A673 (cell line): Measurements from ENCODE around the gene PYGM. TPM values are rescaled to one million over a fixed set of nuclear protein-coding genes. Genes with fewer than 3 reads are reported as not detected.
A peak's percentile ranks its signal among the peaks of the same experiment; 100 is the strongest.

Experiments used
- Bru-seq: library from RNA; stranded (reverse); fragments of 400-500 nt; gene quantifications from one replicate; lab custom pipeline; 2021; lab: Mats Ljungman, UMichigan
- BruChase-seq, 2 experiments: library from RNA; stranded (reverse); fragments of 400-500 nt; gene quantifications; one replicate each; lab custom pipeline; 2021; lab: Mats Ljungman, UMichigan
- BruUV-seq: library from RNA; stranded (reverse); fragments of 400-500 nt; replicated peaks from 2 replicates; lab custom pipeline; 2021; lab: Mats Ljungman, UMichigan
- CTCF ChIA-PET: fragments of 300-600 bp; sonication (Branson Sonifier 250); formaldehyde crosslinking; loops from one replicate; lab custom pipeline; 2022; ENCODE audit warnings: antibody characterized with exemption; lab: Charles Lee
- POLR2A ChIA-PET: fragments of 300-600 bp; sonication (Branson Sonifier 250); formaldehyde crosslinking; loops from one replicate; lab custom pipeline; 2022; ENCODE audit warnings: antibody characterized with exemption; ENCODE audit not compliant: low non-redundant PET; lab: Charles Lee
- DNase-seq: peaks from one replicate; pipeline ENCODE4 v3.0.0-alpha.2; 2015; ENCODE audit warnings: low spot score
- H3K27ac ChIP-seq: fragments of 200-600 bp; sonication (generic); 2 replicates; pipeline ENCODE4 v1.5.1; 2016; ENCODE audit warnings: mixed run types, low read depth, mild to moderate bottlenecking, mixed read lengths, antibody characterized with exemption, low read length; ENCODE audit not compliant: poor library complexity, severe bottlenecking
- H3K27me3 ChIP-seq: fragments of 200-600 bp; sonication (generic); replicated peaks from 2 replicates; pipeline ENCODE4 v1.6.1; 2017; ENCODE audit warnings: mixed run types, low read depth, mild to moderate bottlenecking, mixed read lengths, antibody characterized with exemption, low read length; ENCODE audit not compliant: insufficient read depth, poor library complexity
- H3K36me3 ChIP-seq: fragments of 200-600 bp; sonication (generic); 2 replicates; pipeline ENCODE4 v1.6.1; 2016; ENCODE audit warnings: mixed run types, mild to moderate bottlenecking, mixed read lengths, antibody characterized with exemption, low read length; ENCODE audit not compliant: insufficient read depth, poor library complexity, severe bottlenecking
- H3K4me1 ChIP-seq: fragments of 200-600 bp; sonication (generic); 2 replicates; pipeline ENCODE4 v1.6.1; 2017; ENCODE audit warnings: mixed run types, mild to moderate bottlenecking, mixed read lengths, antibody characterized with exemption, low read length; ENCODE audit not compliant: insufficient read depth, poor library complexity, severe bottlenecking
- H3K4me3 ChIP-seq: fragments of 200-600 bp; sonication (generic); 2 replicates; pipeline ENCODE4 v1.5.1; 2016; ENCODE audit warnings: low read depth, mixed run types, mild to moderate bottlenecking, mixed read lengths, low read length; ENCODE audit not compliant: poor library complexity, severe bottlenecking
- H3K9me3 ChIP-seq: fragments of 200-600 bp; sonication (generic); 2 replicates; pipeline ENCODE4 v1.6.1; 2016; ENCODE audit warnings: mixed run types, low read depth, mild to moderate bottlenecking, mixed read lengths, antibody characterized with exemption, low read length; ENCODE audit not compliant: poor library complexity, severe bottlenecking
- CTCF ChIP-seq: fragments of 300-800, 200-600 bp; sonication (generic); conservative IDR thresholded peaks from 2 replicates; pipeline ENCODE4 v1.5.1; 2017; ENCODE audit warnings: low read depth, mild to moderate bottlenecking, antibody characterized with exemption, low read length, moderate library complexity, mixed read lengths
- EZH2 ChIP-seq: fragments of 200-600 bp; sonication (generic); IDR thresholded peaks from 2 replicates; pipeline ENCODE4 v1.6.1; 2017; ENCODE audit warnings: borderline replicate concordance, low read depth, mild to moderate bottlenecking, mixed read lengths, antibody characterized with exemption, low read length; ENCODE audit not compliant: poor library complexity, severe bottlenecking
- intact Hi-C: fragments of 100-400 bp; cut with micrococcal nuclease; formaldehyde crosslinking; loops from one replicate; pipeline ENCODE4 v1.10.0; 2022; ENCODE audit not compliant: unreplicated experiment
- long read RNA-seq: library from polyadenylated mRNA; stranded (forward); transcript quantifications from one replicate; pipeline ENCODE4 v2.0.0, GENCODE V29; 2022
- total RNA-seq: library from RNA; stranded (reverse); gene quantifications from 2 replicates; pipeline ENCODE4 v1.2.3, GENCODE V29; 2021

The PYGM gene
- total RNA-seq = 2.4 and 2.9 TPM in 2 replicates
- Bru-seq, nascent RNA = percentile 42 among the genes with signal in this experiment
- BruChase-seq, experiment 1, labeled RNA remaining after a 2-hour chase = percentile 32 among the genes with signal in this experiment
- percentile 41 among the genes with signal in this experiment for BruChase-seq, experiment 2, labeled RNA remaining after a 6-hour chase
- long read RNA-seq = 0 reads

- Histone ChIP-seq H3K27me3 (no peaks in the 10 kb centered on the region), H3K36me3 (peaks cover 29% of the 10 kb centered on the region), H3K9me3 (no peaks in the 10 kb centered on the region), H3K4me3 (no peak within 1 kb of the TSS), H3K4me1 (peaks cover 21% of the 10 kb centered on the region), H3K27ac (peak within 1 kb of the TSS; percentile 24)
- CTCF ChIA-PET = no interaction called here
- POLR2A ChIA-PET = interaction anchor here (0.5 to 0.8 kb wide), 2 partner anchors 13 kb away, joined by 5 to 8 read pairs; no protein-coding TSS in a partner anchor
- intact Hi-C loops = no loop called here
- DNase-seq = no peak
- BruUV-seq = no TSS peak
- no peak for TF ChIP-seq EZH2
- TF ChIP-seq CTCF = no peak
Observed at GRCh38 chr11:64759722-64760719, at the start of gene PYGM. TSS of gene PYGM (minus strand) at chr11:64759974. CDS start at chr11:64759898, 76 bp downstream.

GRCh38 chr11:64805481-64805880 lies 45.7 kb upstream of the PYGM start:
- H3K27me3 ChIP-seq = no peaks in the 10 kb centered on the region
- ChIA-PET CTCF (no interaction called here), POLR2A (no interaction called here)
- H3K36me3 ChIP-seq = peaks cover 6% of the 10 kb centered on the region
- no peak overlapping the region for H3K27ac ChIP-seq
- no TSS peak for BruUV-seq
- H3K4me3 ChIP-seq = no peak overlapping the region
- H3K9me3 ChIP-seq = no peaks in the 10 kb centered on the region
- TF ChIP-seq EZH2 = no peak
- no peak for TF ChIP-seq CTCF
- intact Hi-C loops = no loop called here
- DNase-seq = no peak
- peaks cover 33% of the 10 kb centered on the region for H3K4me1 ChIP-seq

- H3K36me3 ChIP-seq = peaks cover 6% of the 10 kb centered on the region
- TF ChIP-seq CTCF (no peak), EZH2 (no peak)
- intact Hi-C loops = no loop called here
- BruUV-seq = no TSS peak
- no peaks in the 10 kb centered on the region for H3K27me3 ChIP-seq
- no peak overlapping the region for H3K4me3 ChIP-seq
- H3K4me1 ChIP-seq = peaks cover 32% of the 10 kb centered on the region
- ChIA-PET CTCF (no interaction called here), POLR2A (no interaction called here)
- peak overlapping the region; percentile 79 for H3K27ac ChIP-seq
- no peaks in the 10 kb centered on the region for H3K9me3 ChIP-seq
- no peak for DNase-seq
Observed at GRCh38 chr11:64804346-64805210, 44.8 kb upstream of the PYGM start.
